Right lobe of liver (tissue), 6 donors: ENCODE results near the gene TULP1. TPM values are rescaled to one million over a fixed set of nuclear protein-coding genes. Genes with fewer than 3 reads are reported as not detected.

ENCODE experiments used
- ATAC-seq, 4 donors: fragments of 200-7000 bp; cut with Tn5 transposase; one replicate each; pipeline ENCODE4 v1.9.1; 2020; ENCODE audit warnings: mild to moderate bottlenecking in 4 of 4, moderate library complexity in 4 of 4
- DNase-seq, 3 donors: peaks; one replicate each; pipeline ENCODE4 v3.0.0-alpha.2; 2020
- H3K27ac ChIP-seq, 3 donors: fragments of 200-600 bp; one replicate each; pipeline ENCODE4 v1.8.0; 2022
- H3K27me3 ChIP-seq, 2 donors: fragments of 200-600 bp; one replicate each; pipeline ENCODE4 v1.8.0; 2022
- H3K36me3 ChIP-seq, 4 donors: fragments of 200-600 bp; sonication (generic) in 1 of 4; one replicate each; pipeline versions ENCODE4 v1.5.1 to v1.8.0; 2017 to 2022; ENCODE audit warnings: control low read depth in 1 of 4
- H3K4me1 ChIP-seq, 4 donors: fragments of 200-600 bp; sonication (generic) in 1 of 4; one replicate each; pipeline versions ENCODE4 v1.5.1 to v1.8.0; 2017 to 2022; ENCODE audit warnings: control low read depth in 1 of 4
- H3K4me3 ChIP-seq, 3 donors: fragments of 200-600 bp; one replicate each; pipeline ENCODE4 v1.8.0; 2022
- H3K9me3 ChIP-seq, 4 donors: fragments of 200-600 bp; sonication (generic) in 1 of 4; one replicate each; pipeline versions ENCODE4 v1.5.1 to v1.8.0; 2017 to 2022; ENCODE audit warnings: control low read depth in 1 of 4
- CTCF ChIP-seq, 4 donors: fragments of 200-600 bp in 3 of 4; fragments of 450-650 bp in 1 of 4; IDR thresholded peaks; one replicate each; pipeline versions ENCODE4 v1.5.1 to v1.8.0; 2016 to 2022; ENCODE audit warnings: antibody characterized with exemption in 4 of 4, mild to moderate bottlenecking in 2 of 4
- POLR2A ChIP-seq: fragments of 450-650 bp; IDR thresholded peaks from one replicate; pipeline ENCODE4 v1.6.1; 2017; ENCODE audit warnings: antibody characterized with exemption, mild to moderate bottlenecking
- WGBS: methylation state at CpG from one replicate; pipeline ENCODE4 v1.1.6; 2018; ENCODE audit warnings: low coverage, low lambda C conversion rate; ENCODE audit not compliant: insufficient coverage; ENCODE audit errors: missing lambda C conversion rate; 5-methylcytosine and 5-hydroxymethylcytosine counted together
- intact Hi-C, 2 donors: fragments of 100-400 bp; cut with DNase I; formaldehyde crosslinking; loops; one replicate each; pipeline versions ENCODE4 v1.11.2 to v1.14.1; 2022
- total RNA-seq, 6 experiments: library from RNA; depleted of rRNA in 2 of 6; stranded (reverse); fragments of >200 nt in 2 of 6; fragmentation: NEBNext Ultra II Directional in 3 of 6; extraction: Animal tissue kit (Norgen Biotek cat#: 25700) in 3 of 6; gene quantifications; one replicate each; pipeline versions ENCODE4 v1.1.0 to v1.2.4, GENCODE V29; 2016 to 2023
- donor health status: DM: no; HTN: yes; CAD: no.
- donor health status: DM: no; HTN: no; CAD: no.
- donor health status: DM: no; HTN: no; CAD: no.
- donor health status: DM: no; HTN: yes; CAD: no.
- donor health status: DM: no; HTN: yes; CAD: no.

Gene TULP1
- total RNA-seq, 6 experiments from 2014 or later, result not detected

GRCh38 chr6:35485402-35485877 is 27.3 kb downstream of the TULP1 start:
- intact Hi-C loops, result no loop called here
- no peaks in the 10 kb centered on the region for H3K36me3 ChIP-seq
- no peaks in the 10 kb centered on the region for H3K27me3 ChIP-seq
- 60% methylated on average over 1 of the region's 11 CpGs for WGBS
- H3K4me3 ChIP-seq, result no peak overlapping the region
- H3K27ac ChIP-seq, result peak overlapping the region in 2 of 3 donors; percentile 13 to 20
- DNase-seq (no peak), ATAC-seq (peak in 3 of 4 donors; percentile 7 to 12 (median 12))
- H3K9me3 ChIP-seq, result no peaks in the 10 kb centered on the region
- TF ChIP-seq CTCF (IDR thresholded peaks at IDR 0.05) (no peak), POLR2A (no peak)
- H3K4me1 ChIP-seq, result peaks cover 0 to 9% (median 0%) of the 10 kb centered on the region in 4 donors

GRCh38 chr6:35484921-35485392 is 27.7 kb downstream of the TULP1 start:
- intact Hi-C loops, result no loop called here
- DNase-seq (no peak), ATAC-seq (peak in 3 of 4 donors; percentile 7 to 41 (median 12))
- TF ChIP-seq POLR2A, result no peak
- TF ChIP-seq CTCF (IDR thresholded peaks at IDR 0.05), result no peak
- H3K36me3 ChIP-seq, result no peaks in the 10 kb centered on the region
- no peak overlapping the region for H3K27ac ChIP-seq
- no peaks in the 10 kb centered on the region for H3K9me3 ChIP-seq
- peaks cover 0 to 9% (median 0%) of the 10 kb centered on the region in 4 donors for H3K4me1 ChIP-seq
- no peaks in the 10 kb centered on the region for H3K27me3 ChIP-seq
- no CpG with 5 or more reads among the region's 7 CpGs for WGBS
- no peak overlapping the region for H3K4me3 ChIP-seq

DNA sequence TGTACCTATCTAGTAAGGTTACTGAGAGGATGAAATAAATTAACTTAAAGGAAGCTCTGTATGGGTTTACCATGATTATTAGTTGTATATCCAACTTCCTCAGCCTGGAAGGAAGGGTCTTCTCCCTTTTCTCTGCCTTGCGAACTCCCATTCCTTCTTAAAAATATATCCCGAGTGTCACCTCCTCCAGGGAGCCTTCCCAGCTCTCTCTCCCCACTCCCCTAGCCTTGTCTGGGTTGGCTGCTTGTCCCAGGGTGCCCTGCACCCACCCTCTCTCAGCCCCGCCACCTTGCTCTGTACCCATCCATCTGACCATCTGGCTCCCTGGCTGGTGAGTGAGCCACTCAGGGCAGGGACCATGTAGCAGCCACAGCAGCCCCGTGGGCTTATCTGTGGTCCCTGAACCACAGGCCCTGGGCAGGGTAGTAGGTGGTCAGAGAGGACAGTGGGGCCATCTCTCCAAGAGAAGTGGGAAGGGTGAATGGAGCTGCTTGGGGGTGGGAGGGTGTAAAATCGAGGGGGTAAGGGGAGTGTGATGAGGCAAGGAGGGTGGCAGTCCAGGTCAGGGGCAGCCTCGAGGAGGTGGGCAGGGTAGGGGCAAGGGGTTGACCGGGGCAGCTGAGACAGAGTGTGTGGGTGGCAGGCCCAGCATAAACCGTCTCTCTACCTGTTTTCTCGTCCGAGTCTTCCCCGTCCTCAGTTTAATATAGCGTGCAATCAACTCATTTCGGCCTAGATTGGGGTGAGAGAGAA is 28.6 kb downstream of the TULP1 start:
- no peak overlapping the region for H3K27ac ChIP-seq
- H3K4me3 ChIP-seq, result no peak overlapping the region
- intact Hi-C loops, result no loop called here
- peaks cover 0 to 2% (median 0%) of the 10 kb centered on the region in 4 donors for H3K36me3 ChIP-seq
- WGBS, result 87% methylated on average over 9 of the region's 13 CpGs
- no peak for DNase-seq
- peaks cover 0 to 9% (median 0%) of the 10 kb centered on the region in 4 donors for H3K4me1 ChIP-seq
- H3K27me3 ChIP-seq, result no peaks in the 10 kb centered on the region
- TF ChIP-seq CTCF (IDR thresholded peaks at IDR 0.05) (no peak), POLR2A (no peak)
- ATAC-seq, result no peak
- no peaks in the 10 kb centered on the region for H3K9me3 ChIP-seq

DNA sequence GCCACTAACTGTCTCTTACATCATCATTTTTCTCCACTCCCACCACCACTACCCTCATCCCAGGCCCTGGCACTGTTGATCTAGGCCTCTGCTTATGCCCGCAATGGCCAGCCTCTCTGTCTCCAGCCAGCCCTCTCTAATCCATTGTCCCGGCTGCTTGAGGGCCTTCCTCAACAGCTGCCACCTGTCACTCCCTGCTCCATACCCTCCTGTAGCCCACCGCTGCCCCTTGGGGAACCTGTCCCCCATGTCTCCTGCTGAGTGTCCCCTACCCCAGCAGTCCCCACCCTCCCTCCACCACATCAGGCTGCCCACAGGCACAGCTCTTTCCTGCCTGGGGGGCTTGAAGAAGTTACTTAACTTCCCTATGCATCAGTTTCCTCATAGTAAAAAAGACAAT is 29.2 kb downstream of the TULP1 start:
- H3K36me3 ChIP-seq, result peaks cover 0 to 2% (median 0%) of the 10 kb centered on the region in 4 donors
- WGBS, result 87% methylated on average over 3 of the region's 3 CpGs
- TF ChIP-seq POLR2A, result no peak
- no peak for TF ChIP-seq CTCF (IDR thresholded peaks at IDR 0.05)
- no peaks in the 10 kb centered on the region for H3K27me3 ChIP-seq
- H3K4me3 ChIP-seq, result no peak overlapping the region
- intact Hi-C loops, result no loop called here
- H3K4me1 ChIP-seq, result peaks cover 0 to 9% (median 0%) of the 10 kb centered on the region in 4 donors
- H3K27ac ChIP-seq, result no peak overlapping the region
- no peaks in the 10 kb centered on the region for H3K9me3 ChIP-seq
- DNase-seq (no peak), ATAC-seq (no peak)
